HG02798 (cell line): ENCODE data around the gene CD72.
A peak's percentile ranks its signal among the peaks of the same experiment; 100 is the strongest.
"Not testable (repeated sequence)": the region's sequence is repeated elsewhere in the genome, so short reads cannot be mapped to it uniquely, and the experiment has no call there.

Experiments
- ATAC-seq: cut with Tn5 transposase; IDR thresholded peaks from one replicate; pipeline ENCODE4 v1.9.1; 2021; ENCODE audit warnings: mild to moderate bottlenecking; ENCODE audit not compliant: unreplicated experiment, poor library complexity

Gene CD72

DNA sequence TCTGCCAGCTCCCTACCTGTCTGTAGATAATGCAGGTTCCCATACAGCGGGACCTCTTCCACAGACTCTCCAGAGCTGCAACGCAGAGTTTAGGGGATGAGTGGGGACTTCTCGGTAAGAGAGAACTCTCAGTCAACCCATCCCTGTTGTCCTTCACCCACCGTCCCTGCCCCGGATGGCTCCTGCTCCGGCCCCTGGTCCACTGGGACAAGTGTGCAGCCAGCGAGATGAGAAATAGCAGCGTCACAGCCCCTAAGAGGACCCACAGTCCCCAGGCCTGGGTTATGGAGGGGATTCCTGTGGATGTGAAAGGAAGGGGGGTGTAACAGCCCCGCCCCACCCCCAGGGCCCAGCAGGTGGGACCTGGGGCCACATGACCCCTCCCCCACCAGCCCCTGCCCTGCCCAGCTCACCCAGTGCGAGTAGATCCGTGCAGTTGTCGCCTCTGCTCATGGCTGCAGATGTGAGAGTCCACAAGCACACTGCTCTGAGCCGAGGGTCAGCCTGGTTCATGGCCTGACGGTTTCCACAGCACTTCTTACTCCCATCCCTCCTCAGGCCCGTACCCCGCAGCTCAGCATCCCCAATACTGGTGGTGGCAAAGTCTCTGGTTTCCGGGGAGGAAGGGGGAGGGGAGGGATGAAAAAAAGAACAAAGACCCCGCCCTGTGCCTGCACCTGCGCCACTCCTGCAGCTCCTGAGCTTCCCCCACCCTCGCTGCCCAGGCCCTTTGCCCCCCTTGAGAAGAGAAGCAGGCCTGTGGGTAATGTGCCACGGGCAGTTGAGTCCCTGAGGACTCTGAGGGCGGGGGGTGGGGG lies 32.3 kb upstream of the CD72 start, which contains the start of gene SIT1:
Gene SIT1 (minus strand): TSS at position 591 of the 818 bp plus-strand sequence. CDS start 78 bp downstream, at position 513.
- ATAC-seq, result no peak

DNA sequence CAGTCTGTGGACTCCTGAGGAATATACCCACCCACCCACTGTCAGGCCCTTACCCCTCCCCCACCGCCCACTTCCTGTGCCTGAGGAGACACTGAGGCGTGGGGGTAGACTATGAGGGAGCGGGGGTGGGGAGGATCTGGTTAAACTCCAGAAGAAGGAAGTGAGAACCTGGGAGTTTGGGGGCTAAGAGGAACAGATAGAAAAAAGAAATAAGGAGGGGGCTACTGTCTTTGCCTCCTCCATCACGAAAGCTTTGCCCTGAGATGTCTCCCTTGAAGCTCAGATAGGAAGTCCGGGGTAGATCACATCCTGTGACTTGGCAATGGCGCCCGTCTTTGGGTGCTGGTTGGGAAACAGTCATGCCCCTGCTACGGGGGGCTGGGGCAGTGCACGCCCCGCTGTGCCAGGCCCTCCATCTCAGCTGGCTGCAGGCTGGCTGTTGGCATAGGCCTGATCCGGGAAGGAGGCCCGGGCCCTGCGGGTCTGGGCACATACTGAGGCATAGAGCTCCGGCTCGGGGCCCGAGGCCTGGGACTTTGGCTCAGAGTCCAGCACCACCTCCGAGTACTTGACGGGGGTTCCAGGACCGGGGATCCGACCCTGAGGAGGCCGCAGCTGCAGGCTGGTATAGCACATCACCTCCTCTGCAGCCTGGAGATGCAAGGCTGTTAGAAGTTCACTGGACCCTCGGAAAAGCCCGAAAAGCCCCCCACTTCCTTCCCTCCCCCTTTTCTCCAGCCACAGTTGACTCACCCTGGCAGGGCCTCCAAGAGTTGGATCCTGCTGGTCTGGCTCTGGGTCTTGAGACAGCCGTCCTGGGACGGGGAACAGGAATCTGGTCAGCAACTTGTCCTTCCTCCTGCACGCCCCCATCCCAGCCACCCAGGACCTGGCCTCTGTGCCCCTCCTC lies 31.5 kb upstream of the CD72 start:
- no peak for ATAC-seq

- peak; percentile 88 for ATAC-seq
These were observed 28.5 kb upstream of the CD72 start for GRCh38 chr9:35646533-35647265.

- no peak for ATAC-seq
These were observed 27.9 kb upstream of the CD72 start for GRCh38 chr9:35646153-35646532.

DNA sequence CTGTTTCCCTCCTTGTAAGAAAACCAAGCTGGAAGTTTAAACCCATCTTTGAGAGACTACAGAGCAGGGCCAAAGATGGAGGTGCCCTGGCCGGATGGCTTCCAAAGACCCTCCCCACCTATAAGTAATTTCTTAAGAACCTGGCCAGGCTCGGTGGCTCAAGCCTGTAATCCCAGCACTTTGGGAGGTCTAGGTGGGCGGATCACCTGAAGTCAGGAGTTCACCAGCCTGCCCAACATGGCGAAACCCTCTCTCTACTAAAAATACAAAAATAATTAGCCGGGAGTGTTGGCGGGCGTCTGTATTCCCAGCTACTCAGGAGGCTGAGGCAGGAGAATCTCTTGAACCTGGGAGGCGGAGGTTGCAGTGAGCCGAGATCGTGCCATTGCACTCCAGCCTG lies 27.5 kb upstream of the CD72 start:
- not testable (repeated sequence) for ATAC-seq

DNA sequence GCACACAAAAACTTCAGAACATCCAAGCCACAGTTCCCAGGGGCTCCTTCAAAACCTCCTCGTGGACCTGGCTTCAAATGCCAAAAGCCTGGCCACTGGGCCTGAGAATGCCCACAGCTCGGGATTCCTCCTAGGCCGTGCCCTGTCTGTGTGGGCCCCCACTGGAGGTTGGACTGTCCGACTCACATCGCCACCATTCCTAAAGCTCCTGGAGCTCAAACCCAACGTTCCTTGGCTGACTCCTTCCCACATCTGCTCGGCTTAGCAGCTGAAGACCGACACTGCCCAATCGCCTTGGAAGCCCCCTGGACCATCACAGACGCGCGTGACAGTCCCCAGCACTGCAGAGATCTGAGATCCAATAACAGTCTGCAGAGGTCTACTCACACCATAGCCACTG lies 24.8 kb upstream of the CD72 start:
- no peak for ATAC-seq

- not testable (repeated sequence) for ATAC-seq
These were observed 23.3 kb upstream of the CD72 start for GRCh38 chr9:35641478-35641877.

DNA sequence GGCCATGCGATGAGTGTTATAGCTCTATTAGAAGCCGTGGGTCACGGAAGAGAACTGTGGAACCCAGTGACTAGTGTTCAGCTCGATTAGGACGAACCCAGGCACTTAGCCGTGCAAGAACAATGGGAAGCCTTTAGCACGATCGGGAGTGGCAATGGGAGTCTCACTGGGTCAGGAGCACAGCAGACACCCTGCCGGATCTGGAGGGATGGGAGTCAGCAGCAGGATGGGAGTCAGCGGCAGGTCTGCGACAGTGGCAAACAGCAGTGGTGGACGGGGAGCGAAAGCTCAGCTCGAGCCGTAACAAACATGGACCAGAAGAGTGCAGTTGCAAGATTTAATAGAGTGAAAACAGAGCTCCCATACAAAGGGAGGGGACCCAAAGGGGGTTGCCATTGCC lies 22.2 kb upstream of the CD72 start:
- not testable (repeated sequence) for ATAC-seq

- ATAC-seq, result no peak
These were observed 21.4 kb upstream of the CD72 start for GRCh38 chr9:35639631-35640030.

DNA sequence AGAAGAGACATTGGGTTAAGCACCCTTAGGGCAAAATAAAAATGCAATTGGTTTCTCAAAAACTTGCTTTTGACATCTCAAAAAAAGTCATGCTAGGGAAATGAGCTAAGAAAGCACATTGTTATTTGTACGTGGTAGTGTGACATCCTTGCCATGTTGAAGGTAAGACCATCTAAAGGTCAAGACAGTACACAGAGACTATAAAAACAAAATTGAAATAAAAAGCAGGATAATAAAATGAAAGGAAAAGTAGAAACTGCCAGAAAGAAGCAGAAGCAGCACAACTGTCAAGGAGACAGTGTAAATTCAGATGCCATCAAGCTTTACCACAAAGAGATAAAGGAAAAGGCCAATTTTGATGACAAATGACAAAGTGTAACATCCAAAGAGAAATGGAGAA lies 21.0 kb upstream of the CD72 start:
- not testable (repeated sequence) for ATAC-seq

DNA sequence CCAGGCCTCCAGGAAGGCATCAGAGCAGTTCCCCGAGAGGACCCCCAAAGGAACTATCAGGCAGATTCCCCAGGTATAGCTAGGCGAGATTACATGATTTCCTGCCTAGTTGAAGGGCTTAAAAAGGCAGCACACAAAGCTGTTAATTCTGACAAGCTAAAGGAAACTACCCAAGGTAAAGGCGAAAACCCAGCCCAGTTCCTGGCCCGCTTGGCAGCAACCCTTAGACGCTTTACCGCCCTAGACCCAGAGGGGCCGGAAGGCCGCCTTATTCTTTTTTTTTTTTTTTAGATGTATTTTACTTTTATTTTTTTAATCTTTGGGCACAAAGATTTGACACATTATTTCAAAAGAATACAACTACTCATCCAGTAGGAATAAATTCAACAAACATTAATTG lies 20.5 kb upstream of the CD72 start:
- ATAC-seq, result not testable (repeated sequence)

GRCh38 chr9:35637427-35637955 lies 19.3 kb upstream of the CD72 start:
- ATAC-seq, result not testable (repeated sequence)

DNA sequence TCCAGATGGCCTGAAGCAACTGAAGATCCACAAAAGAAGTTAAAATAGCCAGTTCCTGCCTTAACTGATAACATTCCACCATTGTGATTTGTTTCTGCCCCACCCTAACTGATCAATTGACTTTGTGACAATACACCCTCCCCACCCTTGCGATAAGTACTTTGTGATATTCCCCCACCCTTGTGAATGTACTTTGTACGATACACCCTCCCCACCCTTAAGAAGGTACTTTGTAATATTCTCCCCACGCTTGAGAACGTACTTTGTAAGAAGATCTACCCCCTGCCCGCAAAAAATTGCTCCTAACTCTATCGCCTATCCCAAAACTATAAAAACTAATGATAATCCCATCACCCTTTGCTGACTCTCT lies 18.6 kb upstream of the CD72 start:
- ATAC-seq, result not testable (repeated sequence)

DNA sequence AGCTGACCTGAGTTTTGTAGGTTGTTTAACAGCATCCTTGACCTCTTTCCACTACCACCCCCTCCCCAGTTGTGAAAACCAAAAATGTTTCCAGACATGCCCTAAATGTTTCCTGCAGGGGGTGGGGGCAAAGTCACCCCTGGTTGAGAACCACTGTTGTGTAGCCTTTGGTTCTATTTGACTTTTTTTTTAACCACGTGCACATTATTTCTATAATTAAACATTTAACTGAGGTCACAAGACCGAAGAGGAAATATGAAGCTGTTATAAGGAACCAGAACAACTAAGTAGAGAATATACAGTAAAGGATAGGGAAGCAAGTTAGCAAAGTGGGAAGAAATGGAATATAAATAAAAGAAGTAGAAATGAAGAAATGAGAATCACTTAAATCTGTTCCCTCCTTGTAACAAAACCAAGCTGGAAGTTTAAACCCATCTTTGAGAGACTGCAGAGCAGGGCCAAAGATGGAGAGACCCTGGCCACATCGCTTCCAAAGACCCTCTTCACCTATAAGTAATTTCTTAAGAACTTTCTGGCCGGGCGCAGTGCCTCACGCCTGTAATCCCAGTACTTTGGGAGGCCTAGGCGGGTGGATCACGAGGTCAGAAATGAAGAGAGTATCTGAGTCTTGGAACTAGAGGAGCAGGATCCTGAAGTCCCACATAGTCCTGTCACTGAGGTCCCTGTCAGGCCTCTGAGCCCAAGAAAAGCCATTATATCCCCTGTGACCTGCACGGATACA lies 18.1 kb upstream of the CD72 start:
- ATAC-seq, result no peak

DNA sequence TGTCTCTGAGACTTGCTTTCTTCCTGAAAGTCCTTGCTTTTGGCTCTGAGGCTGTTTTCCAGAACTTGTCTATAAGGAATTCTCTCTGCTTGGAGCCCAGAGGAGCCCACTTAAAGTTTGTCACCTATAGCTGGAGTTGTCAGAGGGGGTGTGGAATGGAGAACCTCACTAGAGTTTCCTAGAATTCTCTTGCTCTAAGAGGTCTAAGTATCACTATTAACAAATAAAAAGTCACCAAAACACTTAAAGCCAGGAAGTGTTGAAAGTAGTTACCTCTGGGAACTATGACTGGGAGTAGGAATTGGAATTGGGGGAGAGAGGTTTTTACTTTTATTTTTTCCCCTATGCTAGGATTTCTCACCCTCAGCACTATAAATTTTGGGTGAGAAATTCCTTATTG lies 17.5 kb upstream of the CD72 start:
- no peak for ATAC-seq

DNA sequence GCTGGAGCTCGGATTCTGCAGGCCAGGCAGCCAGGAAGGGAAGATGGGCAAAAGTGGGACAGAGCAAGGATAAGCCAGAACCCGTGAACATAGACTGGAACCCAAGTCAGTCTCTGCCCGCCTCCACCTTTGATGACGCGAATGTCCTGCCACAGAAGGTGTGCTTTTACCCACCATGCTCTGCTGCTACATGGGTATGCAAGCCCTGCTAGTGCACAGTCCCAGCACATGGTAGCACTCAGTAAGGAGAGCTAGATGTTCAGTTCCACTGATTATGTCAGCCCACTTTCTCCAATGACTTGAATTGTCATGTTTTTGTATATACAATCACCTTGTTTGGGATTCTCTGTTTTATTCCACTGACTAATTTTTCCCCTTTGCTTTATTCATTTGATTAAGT lies 11.4 kb upstream of the CD72 start:
- no peak for ATAC-seq

GRCh38 chr9:35628389-35628991 lies 10.3 kb upstream of the CD72 start:
- no peak for ATAC-seq

GRCh38 chr9:35627575-35627974 lies 9.4 kb upstream of the CD72 start:
- no peak for ATAC-seq

DNA sequence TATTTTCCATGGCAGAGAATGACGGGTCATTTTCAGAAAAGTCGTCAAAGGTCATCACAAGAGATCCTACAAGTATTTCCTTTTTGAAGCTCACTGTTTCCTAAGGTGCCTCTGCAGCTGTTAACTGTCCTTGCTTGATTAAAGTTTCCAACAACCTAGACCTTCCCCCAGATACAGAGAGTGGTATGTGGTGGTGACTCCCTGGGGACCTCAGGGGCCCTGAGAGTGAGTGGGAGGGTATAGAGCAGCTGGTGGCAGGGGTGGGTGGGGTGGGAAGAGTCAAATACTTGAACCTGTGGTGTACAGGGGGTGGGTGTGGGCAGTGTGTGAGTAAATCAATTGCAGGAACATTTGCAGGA lies 1.6 kb upstream of the CD72 start:
- peak; percentile 59 for ATAC-seq
